Panc1 (cell line): Measurements from ENCODE around the gene ABLIM2. TPM values are rescaled to one million over a fixed set of nuclear protein-coding genes. Genes with fewer than 3 reads are reported as not detected.
A peak's percentile ranks its signal among the peaks of the same experiment; 100 is the strongest.

Experiments used
- ATAC-seq: fragments of 200-7000 bp; cut with Tn5 transposase; 2 replicates; pipeline ENCODE4 v1.9.1; 2020; ENCODE audit warnings: mild to moderate bottlenecking, moderate library complexity
- BruUV-seq: library from RNA; stranded (reverse); fragments of 400-500 nt; replicated peaks from 2 replicates; lab custom pipeline; 2021; lab: Mats Ljungman, UMichigan
- CTCF ChIA-PET: fragments of 300-600 bp; sonication (Branson Sonifier 250); formaldehyde crosslinking; loops from one replicate; lab custom pipeline; 2022; ENCODE audit warnings: antibody characterized with exemption; lab: Charles Lee
- POLR2A ChIA-PET: fragments of 300-600 bp; sonication (Branson Sonifier 250); formaldehyde crosslinking; loops from one replicate; lab custom pipeline; 2022; ENCODE audit warnings: antibody characterized with exemption; lab: Charles Lee
- DNase-seq: peaks from one replicate; pipeline ENCODE4 v3.0.0-alpha.2; 2010; ENCODE audit warnings: low read depth, low spot score
- H3K27ac ChIP-seq: 2 replicates; pipeline ENCODE4 v1.5.1; 2011; ENCODE audit warnings: mild to moderate bottlenecking, low read length, inconsistent platforms
- H3K27me3 ChIP-seq: fragments of 200-500 bp; sonication (Bioruptor generic); 2 replicates; pipeline ENCODE4 v1.6.0; 2014; ENCODE audit warnings: low read length, inconsistent platforms; ENCODE audit not compliant: control insufficient read depth, insufficient read depth
- H3K36me3 ChIP-seq: fragments of 200-500 bp; sonication (Bioruptor generic); 2 replicates; pipeline ENCODE4 v1.5.1; 2014; ENCODE audit warnings: inconsistent platforms, mild to moderate bottlenecking, low read length, moderate library complexity; ENCODE audit not compliant: control insufficient read depth, insufficient read depth
- H3K4me1 ChIP-seq: 2 replicates; pipeline ENCODE4 v1.5.1; 2011; ENCODE audit warnings: inconsistent platforms, mild to moderate bottlenecking, low read length, moderate library complexity; ENCODE audit not compliant: control insufficient read depth, insufficient read depth
- H3K4me3 ChIP-seq, 2 experiments: 2 replicates each; pipeline ENCODE4 v1.5.1; 2011 to 2012; ENCODE audit warnings: low read depth in 2 of 2, low read length in 2 of 2, mild to moderate bottlenecking in 2 of 2, inconsistent platforms in 1 of 2, moderate library complexity in 1 of 2
- H3K9me3 ChIP-seq: fragments of 200-500 bp; sonication (Bioruptor generic); 2 replicates; pipeline ENCODE4 v1.5.1; 2014; ENCODE audit warnings: low read depth, mild to moderate bottlenecking, inconsistent platforms, low read length, moderate library complexity; ENCODE audit not compliant: control insufficient read depth, insufficient read depth
- CTCF ChIP-seq: fragments of 450-650 bp; IDR thresholded peaks from 2 replicates; pipeline ENCODE4 v1.5.1; 2017; ENCODE audit warnings: mild to moderate bottlenecking
- POLR2AphosphoS5 ChIP-seq: IDR thresholded peaks from 2 replicates; pipeline ENCODE4 v1.6.1; 2012; ENCODE audit warnings: mild to moderate bottlenecking, low read depth, low read length, moderate library complexity
- REST ChIP-seq, 2 experiments: IDR thresholded peaks; 2 replicates each; pipeline ENCODE4 v1.6.1; 2011 to 2012; ENCODE audit warnings: low read depth in 2 of 2, control low read depth in 1 of 2, low read length in 1 of 2, mild to moderate bottlenecking in 1 of 2, moderate library complexity in 1 of 2; ENCODE audit not compliant: insufficient read depth in 1 of 2
- SIN3A ChIP-seq: IDR thresholded peaks from 2 replicates; pipeline ENCODE4 v1.6.1; 2012; ENCODE audit warnings: low read depth, mild to moderate bottlenecking, low read length, moderate library complexity, borderline replicate concordance; ENCODE audit not compliant: insufficient read depth
- TCF7L2 ChIP-seq: IDR thresholded peaks from 2 replicates; pipeline ENCODE4 v1.6.1; 2011; ENCODE audit warnings: mild to moderate bottlenecking, low read depth, low read length, inconsistent platforms
- in situ Hi-C: cut with HindIII; loops from 2 replicates; pipeline ENCODE4 v1.10.0; 2016; ENCODE audit warnings: low sequenced_read_pairs, low pct_unique_long_range_greater_than_20kb
- intact Hi-C: fragments of 100-400 bp; cut with micrococcal nuclease; formaldehyde crosslinking; loops from one replicate; pipeline ENCODE4 v1.10.0; 2022; ENCODE audit not compliant: unreplicated experiment
- total RNA-seq: library from RNA; stranded (reverse); gene quantifications from one replicate; pipeline ENCODE4 v1.2.1, GENCODE V29; 2021; ENCODE audit not compliant: unreplicated experiment

ABLIM2 gene
- total RNA-seq, 1 experiment from 2014 or later = 0.64 TPM

- POLR2A ChIA-PET = no interaction called here
- no TSS peak for BruUV-seq
- intact Hi-C loops (loop anchor here (10.0 kb wide), 1 partner anchor 227 kb away; no protein-coding TSS in a partner anchor), in situ Hi-C loops (no loop called here)
- CTCF ChIA-PET = interaction anchor here (0.6 to 1.6 kb wide), 7 partner anchors 40 to 544 kb away, joined by 3 to 6 read pairs (median 3); no protein-coding TSS in a partner anchor
- ATAC-seq (no peak), DNase-seq (no peak)
- no peaks in the 10 kb centered on the region for H3K27me3 ChIP-seq
- H3K4me1 ChIP-seq = peaks cover 3% of the 10 kb centered on the region; the same call in 1 of the 2 replicates
- no peaks in the 10 kb centered on the region for H3K9me3 ChIP-seq
- no peak overlapping the region for H3K4me3 ChIP-seq
- no peaks in the 10 kb centered on the region for H3K36me3 ChIP-seq
- H3K27ac ChIP-seq = no peak overlapping the region
- TF ChIP-seq SIN3A (no peak), REST (IDR thresholded peaks at IDR 0.05; ENCODE audit: insufficient read depth in 1 of 2, low read depth in 2 of 2, low read length in 1 of 2) (no peak), CTCF (no peak), POLR2AphosphoS5 (no peak), TCF7L2 (no peak)
Observed at GRCh38 chr4:8177552-8177951, 18.9 kb upstream of the ABLIM2 start.

- CTCF ChIA-PET = interaction anchor here (0.6 to 1.6 kb wide), 14 partner anchors 8 to 544 kb away, joined by 3 to 6 read pairs (median 3); no protein-coding TSS in a partner anchor
- Histone ChIP-seq H3K27me3 (no peaks in the 10 kb centered on the region), H3K27ac (no peak overlapping the region), H3K4me1 (no peaks in the 10 kb centered on the region), H3K9me3 (no peaks in the 10 kb centered on the region), H3K4me3 (no peak overlapping the region), H3K36me3 (no peaks in the 10 kb centered on the region)
- DNase-seq (peak; percentile 42), ATAC-seq (peak; percentile 93)
- in situ Hi-C loops (no loop called here), intact Hi-C loops (loop anchor here (10.0 kb wide), 1 partner anchor 228 kb away; no protein-coding TSS in a partner anchor)
- POLR2A ChIA-PET = no interaction called here
- TF ChIP-seq CTCF (peak; percentile 93), POLR2AphosphoS5 (no peak)
- no TSS peak for BruUV-seq
Observed at GRCh38 chr4:8176547-8177399, 18.2 kb upstream of the ABLIM2 start.
